Smooth muscle cell (in vitro differentiated cells): ENCODE measurements around the gene CLEC3A. TPM values are rescaled to one million over a fixed set of nuclear protein-coding genes. Genes with fewer than 3 reads are reported as not detected.

Experiments
- DNase-seq: peaks from one replicate; lab custom pipeline; 2025; ENCODE audit not compliant: unreplicated experiment; lab: John Stamatoyannopoulos, UW
- H2AFZ ChIP-seq: fragments of 200-600 bp; sonication (generic); 2 replicates; pipeline ENCODE4 v1.6.0; 2016; ENCODE audit warnings: antibody characterized with exemption, low read depth, mild to moderate bottlenecking
- H3F3A ChIP-seq: fragments of 200-600 bp; sonication (generic); 2 replicates; pipeline ENCODE4 v1.6.0; 2017; ENCODE audit warnings: antibody characterized with exemption, low read depth
- H3K27ac ChIP-seq: fragments of 200-600 bp; sonication (generic); 2 replicates; pipeline ENCODE4 v1.5.1; 2016; ENCODE audit warnings: low read depth, mild to moderate bottlenecking
- H3K27me3 ChIP-seq: fragments of 200-600 bp; sonication (generic); 2 replicates; pipeline ENCODE4 v1.6.1; 2016; ENCODE audit warnings: low read depth, mild to moderate bottlenecking
- H3K36me3 ChIP-seq: fragments of 200-600 bp; sonication (generic); 2 replicates; pipeline ENCODE4 v1.5.1; 2016; ENCODE audit warnings: low read depth
- H3K4me1 ChIP-seq: fragments of 200-600 bp; sonication (generic); 2 replicates; pipeline ENCODE4 v1.5.1; 2016; ENCODE audit warnings: low read depth
- H3K4me2 ChIP-seq: fragments of 200-600 bp; sonication (generic); 2 replicates; pipeline ENCODE4 v1.6.0; 2016; ENCODE audit warnings: mild to moderate bottlenecking
- H3K4me3 ChIP-seq: fragments of 200-600 bp; sonication (generic); 2 replicates; pipeline ENCODE4 v1.5.1; 2016; ENCODE audit warnings: mild to moderate bottlenecking
- H3K79me2 ChIP-seq: fragments of 200-600 bp; sonication (generic); 2 replicates; pipeline ENCODE4 v1.6.0; 2016; ENCODE audit warnings: low read depth, mild to moderate bottlenecking
- H3K9ac ChIP-seq: fragments of 200-600 bp; sonication (generic); 2 replicates; pipeline ENCODE4 v1.6.0; 2016; ENCODE audit warnings: low read depth
- H3K9me3 ChIP-seq: fragments of 200-600 bp; sonication (generic); replicated peaks from 2 replicates; pipeline ENCODE4 v1.5.1; 2016; ENCODE audit warnings: low read depth
- H4K20me1 ChIP-seq: fragments of 200-600 bp; sonication (generic); 2 replicates; pipeline ENCODE4 v1.6.0; 2016; ENCODE audit warnings: low read depth
- CTCF ChIP-seq: fragments of 200-600 bp; sonication (generic); IDR thresholded peaks from 2 replicates; pipeline ENCODE4 v1.5.1; 2017; ENCODE audit warnings: borderline replicate concordance, mild to moderate bottlenecking, antibody characterized with exemption; ENCODE audit not compliant: insufficient read depth, poor library complexity, severe bottlenecking
- WGBS: methylation state at CpG from one replicate; pipeline ENCODE4 v1.1.7; 2016; ENCODE audit warnings: low lambda C conversion rate; 5-methylcytosine and 5-hydroxymethylcytosine counted together
- polyA plus RNA-seq: library from polyadenylated mRNA; unstranded; fragments of >200 nt; fragmentation: Nextera tagmentation; extraction: Ambion mirVana; gene quantifications from 2 replicates; pipeline ENCODE4 v1.2.1, GENCODE V29; 2016
- total RNA-seq: library from RNA; depleted of rRNA; stranded (reverse); fragments of >200 nt; gene quantifications from 2 replicates; pipeline ENCODE4 v1.2.3, GENCODE V29; 2014

CLEC3A gene
- total and polyA plus RNA-seq, 2 experiments from 2014 or later: 1.2 to 3.0 TPM

GRCh38 chr16:78025631-78026030, 3.3 kb downstream of the CLEC3A start:
- 100% methylated on average over 1 of the region's 1 CpG for WGBS
- DNase-seq: no peak

DNA sequence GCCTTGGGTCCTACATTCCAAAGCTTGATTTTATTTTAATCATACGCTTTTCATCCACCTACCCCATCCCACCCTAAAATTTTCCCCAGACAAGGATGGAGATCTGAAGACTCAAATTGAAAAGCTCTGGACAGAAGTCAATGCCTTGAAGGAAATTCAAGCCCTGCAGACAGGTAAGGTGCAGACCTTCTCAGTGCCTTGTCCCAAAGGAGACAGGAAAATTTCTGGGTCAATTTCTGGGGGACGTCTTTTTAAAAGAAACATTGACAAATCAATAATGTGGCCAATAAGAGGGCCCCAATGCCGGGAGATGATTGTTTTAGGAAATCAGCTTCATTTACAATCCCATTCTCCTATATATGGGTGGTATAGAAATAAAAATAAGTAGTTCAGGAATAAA, 5.7 kb downstream of the CLEC3A start:
- 52% methylated on average over 3 of the region's 3 CpGs for WGBS

More at GRCh38 chr16:78025631-78026030, 3.3 kb downstream of the CLEC3A start:
- Histone ChIP-seq H3K27ac (no peak overlapping the region), H2AFZ (no peak overlapping the region), H3K4me1 (peaks cover 8% of the 10 kb centered on the region), H3K4me3 (no peak overlapping the region), H3K9ac (no peak overlapping the region), H4K20me1 (no peaks in the 10 kb centered on the region), H3K36me3 (no peaks in the 10 kb centered on the region), H3F3A (no peaks in the 10 kb centered on the region), H3K27me3 (no peaks in the 10 kb centered on the region), H3K4me2 (no peak overlapping the region), H3K9me3 (no peaks in the 10 kb centered on the region), H3K79me2 (no peaks in the 10 kb centered on the region)
- TF ChIP-seq CTCF: no peak

DNA sequence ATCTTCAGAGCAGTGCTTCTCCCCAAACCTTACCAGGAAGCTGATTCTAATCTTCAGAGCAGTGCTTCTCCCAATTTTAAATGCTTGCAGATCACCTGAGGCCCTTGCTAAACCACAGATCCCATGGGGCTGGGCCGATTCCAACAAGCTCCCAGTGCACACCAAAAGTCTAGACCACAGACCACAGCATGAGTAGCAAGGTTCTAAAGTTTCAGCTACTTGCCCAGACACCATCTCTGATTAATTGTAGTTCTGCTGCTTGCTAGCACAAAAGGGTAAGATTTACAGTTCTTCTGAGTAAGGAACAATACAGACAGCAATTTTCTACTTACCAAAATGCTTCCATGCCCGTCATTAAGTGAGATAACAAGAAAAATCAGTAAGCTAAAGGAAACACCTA, 12.2 kb downstream of the CLEC3A start:
- no peak for TF ChIP-seq CTCF
- no peak overlapping the region for H3K4me3 ChIP-seq

More for the DNA sequence above, 5.7 kb downstream of the CLEC3A start:
- DNase-seq: no peak
- Histone ChIP-seq H3K4me1 (no peaks in the 10 kb centered on the region), H3K4me2 (no peak overlapping the region), H3K4me3 (no peak overlapping the region), H3K36me3 (no peaks in the 10 kb centered on the region), H4K20me1 (no peaks in the 10 kb centered on the region), H3K79me2 (no peaks in the 10 kb centered on the region), H3K9me3 (no peaks in the 10 kb centered on the region), H2AFZ (no peak overlapping the region), H3K27me3 (no peaks in the 10 kb centered on the region), H3F3A (no peaks in the 10 kb centered on the region), H3K27ac (no peak overlapping the region), H3K9ac (no peak overlapping the region)
- no peak for TF ChIP-seq CTCF

GRCh38 chr16:78035012-78035411, 12.7 kb downstream of the CLEC3A start:
- 61% methylated on average over 2 of the region's 2 CpGs for WGBS

More for the DNA sequence above, 12.2 kb downstream of the CLEC3A start:
- H3K36me3 ChIP-seq: no peaks in the 10 kb centered on the region
- no peaks in the 10 kb centered on the region for H3K79me2 ChIP-seq
- H3K27ac ChIP-seq: no peak overlapping the region
- no peak for DNase-seq
- peaks cover 37% of the 10 kb centered on the region for H3K27me3 ChIP-seq
- H2AFZ ChIP-seq: no peak overlapping the region
- no peaks in the 10 kb centered on the region for H3K4me1 ChIP-seq
- no peak overlapping the region for H3K4me2 ChIP-seq
- no peaks in the 10 kb centered on the region for H3K9me3 ChIP-seq
- no peaks in the 10 kb centered on the region for H4K20me1 ChIP-seq
- H3F3A ChIP-seq: no peaks in the 10 kb centered on the region
- WGBS: 54% methylated on average over 2 of the region's 2 CpGs
- no peak overlapping the region for H3K9ac ChIP-seq

More at GRCh38 chr16:78035012-78035411, 12.7 kb downstream of the CLEC3A start:
- Histone ChIP-seq H3K79me2 (no peaks in the 10 kb centered on the region), H2AFZ (no peak overlapping the region), H3K27ac (no peak overlapping the region), H3K4me2 (no peak overlapping the region), H3K9me3 (no peaks in the 10 kb centered on the region), H3K36me3 (no peaks in the 10 kb centered on the region), H3K4me1 (no peaks in the 10 kb centered on the region), H3K9ac (no peak overlapping the region), H3K4me3 (no peak overlapping the region), H3K27me3 (peaks cover 39% of the 10 kb centered on the region), H4K20me1 (no peaks in the 10 kb centered on the region), H3F3A (no peaks in the 10 kb centered on the region)
- TF ChIP-seq CTCF: no peak
- no peak for DNase-seq
